ENCODE measurements around the gene BMP6. TPM values are rescaled to one million over a fixed set of nuclear protein-coding genes. Genes with fewer than 3 reads are reported as not detected.

The BMP6 gene
- total and polyA plus RNA-seq, 2 of the 4 experiments (the other 2 are of a cell fraction), result 0.18 to 0.19 TPM

DNA sequence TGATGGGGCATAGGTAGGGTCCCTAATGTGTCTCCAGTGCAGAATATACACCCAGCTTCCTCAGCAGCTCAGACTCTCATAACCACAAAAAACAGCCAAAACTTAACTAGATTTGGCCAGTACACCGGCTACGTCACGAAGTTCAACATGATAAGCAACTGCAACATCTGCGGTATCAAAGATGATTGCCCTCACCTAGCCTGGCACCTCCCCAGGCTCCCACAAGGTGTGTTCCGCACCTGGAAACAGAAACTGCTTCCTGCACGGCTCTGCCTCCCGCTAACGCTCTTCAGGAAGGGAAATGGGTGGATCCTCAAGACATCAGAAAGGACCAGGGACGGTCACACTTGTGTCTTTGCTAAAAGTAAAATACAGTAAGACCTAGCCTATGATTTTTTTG, 175.2 kb downstream of the BMP6 start:
- 80% methylated on average over 1 of the region's 9 CpGs; no CpG with 5 or more reads in 1 of the 2 experiments for WGBS, 2 experiments (ENCODE audit: extremely low coverage in 2 of 2, insufficient read length in 1 of 2)
- Histone ChIP-seq H3K4me3 (ENCODE audit: insufficient read depth, low read depth, low read length) (no peak overlapping the region), H4K20me1 (ENCODE audit: insufficient read depth, low read length) (peaks cover 20% of the 10 kb centered on the region), H3K14ac (replicated peaks; ENCODE audit: low read depth, low read length) (no peak overlapping the region), H3K9ac (ENCODE audit: low read depth, low read length) (no peak overlapping the region), H3K4ac (ENCODE audit: low read depth, low read length) (no peak overlapping the region), H3K56ac (ENCODE audit: extremely low read depth, insufficient read depth, low read length) (no peak overlapping the region), H3K36me3 (ENCODE audit: control insufficient read depth, insufficient read depth, low read length) (peaks cover 59% of the 10 kb centered on the region), H3K18ac (ENCODE audit: low read depth, low read length) (no peak overlapping the region), H2BK15ac (ENCODE audit: low read depth, low read length) (no peak overlapping the region), H3K79me1 (ENCODE audit: low read depth in 1 of 2, low read length in 2 of 2) (peaks cover 46 to 48% of the 10 kb centered on the region in 2 experiments), H3K4me2 (ENCODE audit: low read depth, low read length) (no peak overlapping the region), H2AK9ac (replicated peaks; ENCODE audit: low read depth, low read length, poor library complexity) (no peak overlapping the region), H2AFZ (replicated peaks; ENCODE audit: low read length, poor library complexity) (no peak overlapping the region), H3K27ac (ENCODE audit: insufficient read depth, low read length) (no peak overlapping the region), H2BK120ac (ENCODE audit: low read depth, low read length) (no peak overlapping the region), H4K8ac (ENCODE audit: low read depth in 2 of 2, low read length in 2 of 2) (no peak overlapping the region), H3K9me1 (ENCODE audit: insufficient read depth, low read length) (peaks cover 4% of the 10 kb centered on the region; the same call in 1 of the 2 replicates), H2BK5ac (ENCODE audit: low read depth, low read length, poor library complexity, severe bottlenecking) (no peak overlapping the region), H3K27me3 (ENCODE audit: control insufficient read depth, insufficient read depth, low read length) (no peaks in the 10 kb centered on the region), H3K9me3 (ENCODE audit: control insufficient read depth, insufficient read depth, low read length) (no peaks in the 10 kb centered on the region), H3K4me1 (ENCODE audit: control insufficient read depth, insufficient read depth, low read length) (no peaks in the 10 kb centered on the region), H2AK5ac (ENCODE audit: low read depth, low read length) (no peak overlapping the region), H3K23ac (ENCODE audit: low read depth, low read length) (no peak overlapping the region), H4K91ac (ENCODE audit: insufficient read depth, low read depth, low read length) (no peak overlapping the region), H4K5ac (ENCODE audit: low read depth, low read length) (no peak overlapping the region), H2BK20ac (ENCODE audit: low read depth, low read length) (no peak overlapping the region)
- intact Hi-C loops (cut with micrococcal nuclease) (no loop called here), in situ Hi-C loops (cut with MboI; ENCODE audit: low sequenced_read_pairs) (no loop called here), dilution Hi-C loops (cut with HindIII; ENCODE audit: low sequenced_read_pairs, unreplicated experiment) (no loop called here)
- CTCF ChIA-PET, result no interaction called here
- BruUV-seq (replicated peaks), result no TSS peak
- DNase-seq (no peak), ATAC-seq (ENCODE audit: low read depth) (no peak)
- POLR2A ChIA-PET (ENCODE audit: unreplicated experiment), result no interaction called here
- TF ChIP-seq MAZ (IDR thresholded peaks at IDR 0.05; ENCODE audit: borderline replicate concordance, low read depth, low read length), result no peak
- TF ChIP-seq, protein P1, sequence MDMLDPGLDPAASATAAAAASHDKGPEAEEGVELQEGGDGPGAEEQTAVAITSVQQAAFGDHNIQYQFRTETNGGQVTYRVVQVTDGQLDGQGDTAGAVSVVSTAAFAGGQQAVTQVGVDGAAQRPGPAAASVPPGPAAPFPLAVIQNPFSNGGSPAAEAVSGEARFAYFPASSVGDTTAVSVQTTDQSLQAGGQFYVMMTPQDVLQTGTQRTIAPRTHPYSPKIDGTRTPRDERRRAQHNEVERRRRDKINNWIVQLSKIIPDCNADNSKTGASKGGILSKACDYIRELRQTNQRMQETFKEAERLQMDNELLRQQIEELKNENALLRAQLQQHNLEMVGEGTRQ (IDR thresholded peaks at IDR 0.05; ENCODE audit: low read depth, low read length), result no peak
- no peak for TF ChIP-seq MAFK (IDR thresholded peaks at IDR 0.05; ENCODE audit: low read depth, low read length)
- TF ChIP-seq RAD21 (IDR thresholded peaks at IDR 0.05; ENCODE audit: low read length), result no peak
- no peak for TF ChIP-seq POLR2A (IDR thresholded peaks at IDR 0.05; ENCODE audit: low read depth, low read length)
- TF ChIP-seq SMC3 (IDR thresholded peaks at IDR 0.05; ENCODE audit: low read depth, low read length), result no peak
- TF ChIP-seq, protein P2, sequence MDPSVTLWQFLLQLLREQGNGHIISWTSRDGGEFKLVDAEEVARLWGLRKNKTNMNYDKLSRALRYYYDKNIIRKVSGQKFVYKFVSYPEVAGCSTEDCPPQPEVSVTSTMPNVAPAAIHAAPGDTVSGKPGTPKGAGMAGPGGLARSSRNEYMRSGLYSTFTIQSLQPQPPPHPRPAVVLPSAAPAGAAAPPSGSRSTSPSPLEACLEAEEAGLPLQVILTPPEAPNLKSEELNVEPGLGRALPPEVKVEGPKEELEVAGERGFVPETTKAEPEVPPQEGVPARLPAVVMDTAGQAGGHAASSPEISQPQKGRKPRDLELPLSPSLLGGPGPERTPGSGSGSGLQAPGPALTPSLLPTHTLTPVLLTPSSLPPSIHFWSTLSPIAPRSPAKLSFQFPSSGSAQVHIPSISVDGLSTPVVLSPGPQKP (IDR thresholded peaks at IDR 0.05; ENCODE audit: borderline replicate concordance, low read depth, low read length), result no peak
- TF ChIP-seq MXI1 (IDR thresholded peaks at IDR 0.05; ENCODE audit: borderline replicate concordance, low read depth, low read length), result no peak
- no peak for TF ChIP-seq CHD1 (IDR thresholded peaks at IDR 0.05; ENCODE audit: low read depth, low read length)
- no peak for TF ChIP-seq BHLHE40 (IDR thresholded peaks at IDR 0.05; ENCODE audit: low read depth, low read length)
- no peak for TF ChIP-seq NFE2L2 (IDR thresholded peaks at IDR 0.05; ENCODE audit: low read depth, low read length)
